ENCODE results near the gene DOCK8. TPM values are rescaled to one million over a fixed set of nuclear protein-coding genes. Genes with fewer than 3 reads are reported as not detected.
"Not testable (repeated sequence)": the region's sequence is repeated elsewhere in the genome, so short reads cannot be mapped to it uniquely, and the experiment has no call there.

The DOCK8 gene
- total RNA-seq, 1 experiment from 2014 or later: 0.37 TPM

- H3K9me2 ChIP-seq (ENCODE audit: insufficient read depth); POLR2A ChIA-PET; H3K9me3 ChIP-seq (ENCODE audit: control insufficient read depth in 1 of 2, insufficient read depth in 1 of 2, low read depth in 1 of 2, low read length in 2 of 2); H3K27ac ChIP-seq (ENCODE audit: low read depth, low read length); H3K79me2 ChIP-seq (ENCODE audit: insufficient read depth, low read length); BruUV-seq (replicated peaks); ATAC-seq; H3K4me1 ChIP-seq (ENCODE audit: control insufficient read depth in 1 of 2, insufficient read depth in 2 of 2, low read length in 2 of 2); intact Hi-C loops (cut with micrococcal nuclease); H3K27me3 ChIP-seq (ENCODE audit: insufficient read depth, low read length); DNase-seq (ENCODE audit: low read depth, low spot score); H2AFZ ChIP-seq (ENCODE audit: low read depth, low read length, poor library complexity, severe bottlenecking); RAD21 ChIA-PET (ENCODE audit: low non-redundant PET in 1 of 2, low total read pairs in 2 of 2, uncharacterized antibody in 2 of 2, unreplicated experiment in 2 of 2); H3K36me3 ChIP-seq (ENCODE audit: control insufficient read depth in 1 of 2, insufficient read depth in 2 of 2, low read length in 2 of 2); CTCF ChIA-PET; H3K4me2 ChIP-seq (ENCODE audit: low read length); H3K9ac ChIP-seq (ENCODE audit: low read length); H3K4me3 ChIP-seq (replicated peaks in 1 of 2; ENCODE audit: low read depth in 1 of 2, low read length in 2 of 2); H4K20me1 ChIP-seq (ENCODE audit: insufficient read depth): not testable (repeated sequence)
Measured at GRCh38 chr9:219036-219435, 4.4 kb downstream of the DOCK8 start.

GRCh38 chr9:219670-220365 is 5.2 kb downstream of the DOCK8 start:
- BruUV-seq (replicated peaks): no TSS peak
- Histone ChIP-seq H3K4me2 (ENCODE audit: low read length) (no peak overlapping the region), H2AFZ (ENCODE audit: low read depth, low read length, poor library complexity, severe bottlenecking) (no peak overlapping the region), H3K36me3 (ENCODE audit: control insufficient read depth in 1 of 2, insufficient read depth in 2 of 2, low read length in 2 of 2) (no peaks in the 10 kb centered on the region), H3K79me2 (ENCODE audit: insufficient read depth, low read length) (no peaks in the 10 kb centered on the region), H3K27ac (ENCODE audit: low read depth, low read length) (no peak overlapping the region), H3K27me3 (ENCODE audit: insufficient read depth, low read length) (peaks cover 10% of the 10 kb centered on the region; the same call in 1 of the 2 replicates), H3K9ac (ENCODE audit: low read length) (no peak overlapping the region), H3K9me3 (ENCODE audit: control insufficient read depth in 1 of 2, insufficient read depth in 1 of 2, low read depth in 1 of 2, low read length in 2 of 2) (no peaks in the 10 kb centered on the region), H3K9me2 (ENCODE audit: insufficient read depth) (no peaks in the 10 kb centered on the region), H4K20me1 (ENCODE audit: insufficient read depth) (no peaks in the 10 kb centered on the region), H3K4me3 (replicated peaks in 1 of 2; ENCODE audit: low read depth in 1 of 2, low read length in 2 of 2) (no peak overlapping the region), H3K4me1 (ENCODE audit: control insufficient read depth in 1 of 2, insufficient read depth in 2 of 2, low read length in 2 of 2) (0 out of 4 replicates have a peak, but pooled peaks cover 0 to 4% of the 10 kb centered on the region in 2 experiments)
- POLR2A ChIA-PET: no interaction called here
- intact Hi-C loops (cut with micrococcal nuclease): no loop called here
- ATAC-seq: no peak
- RAD21 ChIA-PET (ENCODE audit: low non-redundant PET in 1 of 2, low total read pairs in 2 of 2, uncharacterized antibody in 2 of 2, unreplicated experiment in 2 of 2): no interaction called here
- no peak for DNase-seq (ENCODE audit: low read depth, low spot score)
- no peak for TF ChIP-seq CTCF (IDR thresholded peaks at IDR 0.05 in 2 of 3, conservative IDR thresholded peaks at IDR 0.05 in 1 of 3; ENCODE audit: borderline replicate concordance in 1 of 3, insufficient read depth in 1 of 3, low read depth in 2 of 3, low read length in 2 of 3)
- no peak for TF ChIP-seq EGR1 (IDR thresholded peaks at IDR 0.05; ENCODE audit: low read depth)
- TF ChIP-seq ZFX (IDR thresholded peaks at IDR 0.05): no peak
- no peak for TF ChIP-seq FOSL1 (IDR thresholded peaks at IDR 0.05; ENCODE audit: low read depth)
- TF ChIP-seq ATF3 (IDR thresholded peaks at IDR 0.05): no peak
- no peak for TF ChIP-seq SP1 (IDR thresholded peaks at IDR 0.05; ENCODE audit: low read depth)
- no peak for TF ChIP-seq JUND (IDR thresholded peaks at IDR 0.05)
- TF ChIP-seq CBX3 (IDR thresholded peaks at IDR 0.05; ENCODE audit: low read depth): no peak
- TF ChIP-seq REST (IDR thresholded peaks at IDR 0.05; ENCODE audit: low read depth): no peak
- no peak for TF ChIP-seq EZH2 (IDR thresholded peaks at IDR 0.05)
- no peak for TF ChIP-seq SRF (IDR thresholded peaks at IDR 0.05; ENCODE audit: low read depth)
- TF ChIP-seq POLR2A (IDR thresholded peaks at IDR 0.05; ENCODE audit: borderline replicate concordance, extremely low read depth, insufficient read depth, insufficient read length): no peak
- CTCF ChIA-PET: no interaction called here

Measured in HCT116 (cell line).